Measurements from ENCODE around the gene GPRIN1. TPM values are rescaled to one million over a fixed set of nuclear protein-coding genes. Genes with fewer than 3 reads are reported as not detected.

Gene GPRIN1
- total RNA-seq, 4 donors from 2014 or later = 0.83 to 1.9 (median 1.2) TPM

Small RNA genes lying within 50 kb of the gene (small RNA-seq; reads per million reads assigned to genes)
- gene MIR4281 = 0 reads per million in 2 donors
- 0 reads per million in 2 donors for gene RF00019
- 0 reads per million in 2 donors for gene RN7SL684P

Other genes starting within 250 kb of the GPRIN1 start
- gene KIAA1191, start 248.4 kb downstream of the GPRIN1 start, total RNA-seq = 10 to 100 TPM; 77.6 to 96.5 (median 83.3) TPM
- 1 to 10 TPM in 3 of 4 donors, under 1 TPM in 1; 0.53 to 6.2 (median 2.5) TPM for gene ARL10, start 244.7 kb downstream of the GPRIN1 start, total RNA-seq
- 1 to 10 TPM; 7.5 to 8.4 (median 8.2) TPM for gene NOP16, start 221.6 kb downstream of the GPRIN1 start, total RNA-seq
- gene HIGD2A, start 221.4 kb downstream of the GPRIN1 start, total RNA-seq = 100 to 1,000 TPM in 3 of 4 donors, 10 to 100 TPM in 1; 92.4 to 168 (median 140) TPM
- gene CLTB, start 193.6 kb downstream of the GPRIN1 start, total RNA-seq = 100 to 1,000 TPM in 3 of 4 donors, 10 to 100 TPM in 1; 87.5 to 211 (median 196) TPM
- 10 to 100 TPM; 18.2 to 41.5 (median 32.4) TPM for gene FAF2, start 161.8 kb downstream of the GPRIN1 start, total RNA-seq
- 100 to 1,000 TPM in 1 of 4 donors, 10 to 100 TPM in 3; 46.4 to 114 (median 65.3) TPM for gene RNF44, start 72.8 kb downstream of the GPRIN1 start, total RNA-seq
- 100 to 1,000 TPM in 3 of 4 donors, 10 to 100 TPM in 1; 39.6 to 823 (median 613) TPM for gene CDHR2, start 60.8 kb downstream of the GPRIN1 start, total RNA-seq
- gene SNCB, start 20.4 kb upstream of the GPRIN1 start, total RNA-seq = not detected
- gene EIF4E1B, start 20.5 kb upstream of the GPRIN1 start, total RNA-seq = not detected
- gene TSPAN17, start 37.3 kb upstream of the GPRIN1 start, total RNA-seq = 10 to 100 TPM; 25.4 to 33.8 (median 28.7) TPM
- under 1 TPM in 1 of 4 donors, not detected in 3; 0.18 TPM for gene UNC5A, start 200.4 kb upstream of the GPRIN1 start, total RNA-seq

Measured in Peyer's patch (tissue), 4 donors.